OCI-LY7 (cell line): Measurements from ENCODE around the gene PTCH2. TPM values are rescaled to one million over a fixed set of nuclear protein-coding genes. Genes with fewer than 3 reads are reported as not detected.

ENCODE experiments used
- BruUV-seq: library from RNA; stranded (reverse); fragments of 400-500 nt; replicated peaks from 2 replicates; lab custom pipeline; 2021; lab: Mats Ljungman, UMichigan
- CTCF ChIA-PET: fragments of 300-600 bp; sonication (Branson Sonifier 250); formaldehyde crosslinking; loops from one replicate; lab custom pipeline; 2022; ENCODE audit warnings: antibody characterized with exemption; ENCODE audit not compliant: unreplicated experiment; lab: Charles Lee
- POLR2A ChIA-PET: fragments of 300-600 bp; sonication (Branson Sonifier 250); formaldehyde crosslinking; loops from one replicate; lab custom pipeline; 2022; ENCODE audit warnings: antibody characterized with exemption; lab: Charles Lee
- DNase-seq: peaks from one replicate; pipeline ENCODE4 v3.0.0-alpha.2; 2015; ENCODE audit warnings: low spot score
- H2AFZ ChIP-seq: fragments of 200-600 bp; sonication (generic), shearing (Covaris generic); 2 replicates; pipeline ENCODE4 v1.6.1; 2014; ENCODE audit warnings: mild to moderate bottlenecking, antibody characterized with exemption, low read length, moderate library complexity
- H3K27ac ChIP-seq: fragments of 200-600 bp; sonication (generic); 2 replicates; pipeline ENCODE4 v1.5.1; 2014; ENCODE audit warnings: mixed run types, low read depth, mild to moderate bottlenecking, moderate library complexity, low read length, inconsistent platforms; ENCODE audit not compliant: poor library complexity, severe bottlenecking
- H3K36me3 ChIP-seq: fragments of 200-600 bp; sonication (generic); 2 replicates; pipeline ENCODE4 v1.6.1; 2014; ENCODE audit warnings: mild to moderate bottlenecking, antibody characterized with exemption, low read length, moderate library complexity, mixed read lengths; ENCODE audit not compliant: insufficient read depth
- H3K4me1 ChIP-seq: fragments of 200-600 bp; sonication (generic); 2 replicates; pipeline ENCODE4 v1.5.1; 2014; ENCODE audit warnings: mild to moderate bottlenecking, low read length; ENCODE audit not compliant: insufficient read depth, poor library complexity, severe bottlenecking
- H3K4me2 ChIP-seq: fragments of 200-600 bp; sonication (generic); 2 replicates; pipeline ENCODE4 v1.6.1; 2014; ENCODE audit warnings: mild to moderate bottlenecking, low read length
- H3K4me3 ChIP-seq: fragments of 200-600 bp; sonication (generic); 2 replicates; pipeline ENCODE4 v1.5.1; 2014; ENCODE audit warnings: mild to moderate bottlenecking, low read depth, low read length; ENCODE audit not compliant: poor library complexity, severe bottlenecking
- H3K79me2 ChIP-seq: fragments of 200-600 bp; sonication (generic); 2 replicates; pipeline ENCODE4 v1.6.1; 2016; ENCODE audit warnings: low read depth, mild to moderate bottlenecking, low read length, moderate library complexity, mixed read lengths; ENCODE audit not compliant: insufficient read depth
- H3K9me2 ChIP-seq: fragments of 200-600 bp; sonication (generic); 2 replicates; pipeline ENCODE4 v1.6.1; 2016; ENCODE audit warnings: mild to moderate bottlenecking, low read length, mixed read lengths; ENCODE audit not compliant: insufficient read depth
- H3K9me3 ChIP-seq: fragments of 200-600 bp; sonication (generic); 2 replicates; pipeline ENCODE4 v1.6.1; 2014; ENCODE audit warnings: mild to moderate bottlenecking, mixed run types, low read length, mixed read lengths
- H4K20me1 ChIP-seq: fragments of 200-600 bp; sonication (generic); 2 replicates; pipeline ENCODE4 v1.6.1; 2014; ENCODE audit warnings: mild to moderate bottlenecking, antibody characterized with exemption, low read length, moderate library complexity, mixed read lengths; ENCODE audit not compliant: insufficient read depth
- CTCF ChIP-seq: fragments of 200-600 bp; sonication (generic); conservative IDR thresholded peaks from 2 replicates; pipeline ENCODE4 v1.5.1; 2014; ENCODE audit warnings: mild to moderate bottlenecking, antibody characterized with exemption, low read length, moderate library complexity, mixed read lengths
- EZH2phosphoT487 ChIP-seq: fragments of 200-600 bp; sonication (generic); IDR thresholded peaks from 2 replicates; pipeline ENCODE4 v1.6.1; 2018; ENCODE audit warnings: low read depth, borderline replicate concordance, mild to moderate bottlenecking, mixed run types, antibody characterized with exemption, low read length, moderate library complexity, mixed read lengths
- intact Hi-C: fragments of 100-400 bp; cut with micrococcal nuclease; formaldehyde crosslinking; loops from one replicate; pipeline ENCODE4 v1.10.0; 2022; ENCODE audit not compliant: unreplicated experiment
- total RNA-seq, 2 experiments: library from RNA; depleted of rRNA in 1 of 2; stranded (reverse); fragments of >200 nt in 1 of 2; shearing (Covaris generic) in 1 of 2; gene quantifications; 2 replicates each; pipeline ENCODE4 v1.2.3, GENCODE V29; 2014 to 2022

PTCH2 gene
- total RNA-seq, 2 experiments from 2014 or later: 0.60 to 1.0 TPM

- Histone ChIP-seq H3K4me2 (peak within 1 kb of the TSS; percentile 57), H3K27ac (peak within 1 kb of the TSS; percentile 74), H3K4me1 (peaks cover 51% of the 10 kb centered on the region), H2AFZ (peak within 1 kb of the TSS; percentile 11; the same call in 1 of the 2 replicates), H3K9me3 (no peaks in the 10 kb centered on the region), H3K4me3 (no peak within 1 kb of the TSS), H3K9me2 (no peaks in the 10 kb centered on the region), H4K20me1 (no peaks in the 10 kb centered on the region), H3K79me2 (no peaks in the 10 kb centered on the region), H3K36me3 (peaks cover 15% of the 10 kb centered on the region)
- intact Hi-C loops: no loop called here
- CTCF ChIA-PET: no interaction called here
- DNase-seq: no peak
- POLR2A ChIA-PET: no interaction called here
- TF ChIP-seq CTCF (no peak), EZH2phosphoT487 (no peak)
- BruUV-seq: no TSS peak
Measured at GRCh38 chr1:44806704-44807363, 36.2 kb downstream of the PTCH2 start, which contains the start of gene DYNLT4. Gene DYNLT4 (minus strand): TSS chr1:44807351. CDS start chr1:44806668, 683 bp downstream.

GRCh38 chr1:44806025-44806703 is 36.9 kb downstream of the PTCH2 start:
- no peak for DNase-seq
- Histone ChIP-seq H3K4me2 (no peak overlapping the region), H4K20me1 (no peaks in the 10 kb centered on the region), H3K9me2 (no peaks in the 10 kb centered on the region), H3K4me3 (no peak overlapping the region), H3K27ac (no peak overlapping the region), H3K9me3 (no peaks in the 10 kb centered on the region), H2AFZ (no peak overlapping the region), H3K36me3 (peaks cover 15% of the 10 kb centered on the region), H3K4me1 (peaks cover 57% of the 10 kb centered on the region), H3K79me2 (no peaks in the 10 kb centered on the region)
- intact Hi-C loops: no loop called here
- ChIA-PET CTCF (no interaction called here), POLR2A (interaction anchor here (0.5 to 0.6 kb wide), 2 partner anchors 28 to 497 kb away, joined by 3 to 4 read pairs; no protein-coding TSS in a partner anchor)
- BruUV-seq: no TSS peak
- TF ChIP-seq CTCF: no peak
- TF ChIP-seq EZH2phosphoT487: no peak
